NCI-H1436 treated with DMSO at 0.1 percent for 48 hours (cell line): ENCODE measurements around the gene NFKB2.

Source experiments
- DNase-seq: peaks from one replicate; lab custom pipeline; 2025; lab: John Stamatoyannopoulos, UW

The NFKB2 gene

DNA sequence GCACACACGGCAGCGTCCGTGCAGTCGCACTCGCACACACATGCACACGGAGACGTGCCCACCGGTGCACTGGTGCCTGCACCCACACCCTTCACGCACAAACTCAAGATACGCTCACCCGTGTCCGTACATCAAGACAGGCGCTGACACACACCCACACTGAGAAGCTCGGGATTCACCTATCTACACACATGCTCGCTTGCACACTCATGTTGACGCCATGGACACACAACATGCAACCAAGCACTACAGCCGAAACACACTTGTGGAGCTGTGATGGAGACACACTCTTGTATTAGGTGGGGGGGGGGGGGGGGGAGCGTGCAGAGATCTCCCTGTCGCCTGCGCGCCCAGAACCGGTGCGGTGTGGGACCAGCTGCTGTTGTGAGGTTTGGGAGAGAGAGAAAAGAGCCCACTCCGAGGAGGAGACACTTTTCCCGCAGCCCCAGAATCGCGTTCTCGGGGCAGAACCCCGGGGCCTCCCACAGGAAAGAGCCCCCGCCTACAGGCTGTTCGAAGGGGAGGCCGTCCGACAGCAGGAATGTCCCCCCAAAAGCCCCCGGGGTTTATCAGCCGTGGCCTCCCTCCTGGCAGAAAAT lies 605 bp upstream of the NFKB2 start:
- no peak for DNase-seq

DNA sequence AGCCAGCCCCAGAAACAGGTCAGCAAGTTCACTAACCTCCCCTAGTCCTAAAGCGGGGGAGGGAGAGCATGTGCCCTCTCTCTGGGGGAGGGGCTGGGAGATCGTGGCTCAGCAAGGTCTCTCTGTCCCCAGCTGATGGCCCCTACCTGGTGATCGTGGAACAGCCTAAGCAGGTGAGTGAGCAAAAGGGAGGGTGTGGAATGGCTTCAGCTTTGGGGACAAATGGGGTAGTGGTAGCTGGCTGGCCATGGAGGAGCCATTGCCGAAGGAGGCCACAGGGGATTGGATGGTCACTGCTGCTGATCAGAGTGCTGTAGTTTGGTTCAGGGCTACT lies 779 bp downstream of the NFKB2 start:
- DNase-seq, result no peak

DNA sequence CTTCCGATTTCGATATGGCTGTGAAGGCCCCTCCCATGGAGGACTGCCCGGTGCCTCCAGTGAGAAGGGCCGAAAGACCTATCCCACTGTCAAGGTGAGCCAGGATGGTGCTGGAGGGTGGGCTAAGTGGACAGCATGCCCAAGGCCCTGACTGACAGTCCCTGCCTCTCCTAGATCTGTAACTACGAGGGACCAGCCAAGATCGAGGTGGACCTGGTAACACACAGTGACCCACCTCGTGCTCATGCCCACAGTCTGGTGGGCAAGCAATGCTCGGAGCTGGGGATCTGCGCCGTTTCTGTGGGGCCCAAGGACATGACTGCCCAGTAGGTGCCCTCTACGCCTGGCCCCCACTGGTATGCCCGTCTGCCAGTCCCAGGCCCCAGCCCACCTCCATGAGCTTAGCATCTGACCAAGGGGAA lies 1.2 kb downstream of the NFKB2 start:
- no peak for DNase-seq

DNA sequence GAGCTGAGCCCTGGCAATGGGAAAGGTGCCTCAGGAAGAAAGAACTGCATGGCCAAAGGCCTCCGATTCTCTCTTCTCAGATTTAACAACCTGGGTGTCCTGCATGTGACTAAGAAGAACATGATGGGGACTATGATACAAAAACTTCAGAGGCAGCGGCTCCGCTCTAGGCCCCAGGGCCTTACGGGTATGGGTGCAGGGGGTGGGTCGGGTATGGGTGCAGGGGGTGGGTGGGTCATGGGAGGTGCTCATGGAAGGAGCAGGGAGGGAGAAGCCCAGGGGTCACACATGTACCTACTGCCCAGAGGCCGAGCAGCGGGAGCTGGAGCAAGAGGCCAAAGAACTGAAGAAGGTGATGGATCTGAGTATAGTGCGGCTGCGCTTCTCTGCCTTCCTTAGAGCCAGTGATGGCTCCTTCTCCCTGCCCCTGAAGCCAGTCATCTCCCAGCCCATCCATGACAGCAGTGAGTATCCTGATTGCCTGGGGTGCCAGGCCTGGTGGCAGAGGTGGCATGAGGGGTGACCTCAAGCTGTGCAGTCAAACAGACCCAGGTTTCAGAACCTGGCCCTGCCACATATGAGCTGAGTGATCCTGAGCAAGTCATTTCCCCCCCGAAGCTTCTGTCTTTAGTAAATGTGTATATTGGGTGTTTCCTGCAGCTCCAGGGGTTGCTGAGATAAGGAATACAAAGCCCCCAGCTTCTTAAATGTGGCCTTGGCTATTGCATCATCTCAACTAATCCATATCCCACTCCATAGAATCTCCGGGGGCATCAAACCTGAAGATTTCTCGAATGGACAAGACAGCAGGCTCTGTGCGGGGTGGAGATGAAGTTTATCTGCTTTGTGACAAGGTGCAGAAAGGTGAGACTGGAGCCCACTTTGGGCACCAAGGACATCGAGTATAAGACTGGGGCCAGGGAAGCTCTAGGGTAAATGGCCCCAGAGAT lies 2.0 kb downstream of the NFKB2 start:
- DNase-seq, result no peak

DNA sequence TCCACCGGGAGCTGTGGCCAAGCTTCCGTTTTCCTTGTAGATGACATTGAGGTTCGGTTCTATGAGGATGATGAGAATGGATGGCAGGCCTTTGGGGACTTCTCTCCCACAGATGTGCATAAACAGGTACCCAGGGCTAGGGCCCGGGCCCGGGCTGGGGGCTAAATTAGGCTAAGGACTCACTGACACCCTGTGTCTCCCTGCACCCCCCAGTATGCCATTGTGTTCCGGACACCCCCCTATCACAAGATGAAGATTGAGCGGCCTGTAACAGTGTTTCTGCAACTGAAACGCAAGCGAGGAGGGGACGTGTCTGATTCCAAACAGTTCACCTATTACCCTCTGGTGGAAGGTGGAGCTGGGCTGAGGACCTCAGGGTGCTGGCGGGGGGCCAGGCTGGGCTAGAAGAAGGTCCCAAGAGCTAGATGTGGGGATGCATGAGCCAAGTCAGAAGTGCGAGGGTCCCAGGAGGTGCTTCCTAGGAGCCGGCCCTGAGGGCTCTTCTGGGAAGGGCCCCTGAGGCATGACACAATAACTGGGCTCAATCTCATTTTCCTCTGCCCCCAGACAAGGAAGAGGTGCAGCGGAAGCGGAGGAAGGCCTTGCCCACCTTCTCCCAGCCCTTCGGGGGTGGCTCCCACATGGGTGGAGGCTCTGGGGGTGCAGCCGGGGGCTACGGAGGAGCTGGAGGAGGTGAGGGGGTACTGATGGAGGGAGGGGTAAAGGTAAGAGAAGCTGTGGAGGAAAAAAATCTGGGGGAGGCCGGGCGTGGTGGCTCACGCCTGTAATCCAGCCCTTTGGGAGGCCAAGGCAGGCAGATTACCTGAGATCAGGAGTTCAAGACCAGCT lies 2.9 kb downstream of the NFKB2 start:
- DNase-seq, result no peak

DNA sequence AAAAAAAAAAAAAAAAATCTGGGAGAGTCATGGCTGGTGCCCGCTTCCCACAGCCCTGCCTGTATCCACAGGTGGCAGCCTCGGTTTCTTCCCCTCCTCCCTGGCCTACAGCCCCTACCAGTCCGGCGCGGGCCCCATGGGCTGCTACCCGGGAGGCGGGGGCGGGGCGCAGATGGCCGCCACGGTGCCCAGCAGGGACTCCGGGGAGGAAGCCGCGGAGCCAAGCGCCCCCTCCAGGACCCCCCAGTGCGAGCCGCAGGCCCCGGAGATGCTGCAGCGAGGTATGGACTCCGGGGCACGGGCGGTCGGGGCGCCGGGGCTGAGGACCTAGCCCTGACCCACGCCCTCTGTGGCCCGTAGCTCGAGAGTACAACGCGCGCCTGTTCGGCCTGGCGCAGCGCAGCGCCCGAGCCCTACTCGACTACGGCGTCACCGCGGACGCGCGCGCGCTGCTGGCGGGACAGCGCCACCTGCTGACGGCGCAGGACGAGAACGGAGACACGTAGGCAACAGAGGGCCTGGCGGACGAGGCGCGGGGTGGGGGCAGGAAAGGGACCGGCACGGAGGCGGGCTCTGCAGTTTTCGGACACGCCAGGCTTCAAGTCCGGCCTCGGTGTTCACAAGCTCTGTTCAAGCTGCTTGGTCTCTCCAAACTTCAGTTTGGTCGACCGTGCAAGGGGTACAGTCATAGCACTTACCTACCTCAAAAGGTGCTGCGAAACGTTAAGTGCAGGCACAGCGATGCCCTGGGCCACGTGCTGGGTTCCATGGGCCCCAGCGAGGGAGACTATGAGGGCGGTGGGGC lies 3.9 kb downstream of the NFKB2 start:
- DNase-seq, result peak; percentile 15

DNA sequence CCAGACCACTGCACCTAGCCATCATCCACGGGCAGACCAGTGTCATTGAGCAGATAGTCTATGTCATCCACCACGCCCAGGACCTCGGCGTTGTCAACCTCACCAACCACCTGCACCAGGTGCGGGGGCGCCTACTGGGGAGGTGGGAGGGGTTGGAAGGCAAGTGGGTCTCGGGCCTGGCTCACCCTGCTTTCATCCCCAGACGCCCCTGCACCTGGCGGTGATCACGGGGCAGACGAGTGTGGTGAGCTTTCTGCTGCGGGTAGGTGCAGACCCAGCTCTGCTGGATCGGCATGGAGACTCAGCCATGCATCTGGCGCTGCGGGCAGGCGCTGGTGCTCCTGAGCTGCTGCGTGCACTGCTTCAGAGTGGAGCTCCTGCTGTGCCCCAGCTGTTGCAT lies 4.6 kb downstream of the NFKB2 start:
- no peak for DNase-seq

DNA sequence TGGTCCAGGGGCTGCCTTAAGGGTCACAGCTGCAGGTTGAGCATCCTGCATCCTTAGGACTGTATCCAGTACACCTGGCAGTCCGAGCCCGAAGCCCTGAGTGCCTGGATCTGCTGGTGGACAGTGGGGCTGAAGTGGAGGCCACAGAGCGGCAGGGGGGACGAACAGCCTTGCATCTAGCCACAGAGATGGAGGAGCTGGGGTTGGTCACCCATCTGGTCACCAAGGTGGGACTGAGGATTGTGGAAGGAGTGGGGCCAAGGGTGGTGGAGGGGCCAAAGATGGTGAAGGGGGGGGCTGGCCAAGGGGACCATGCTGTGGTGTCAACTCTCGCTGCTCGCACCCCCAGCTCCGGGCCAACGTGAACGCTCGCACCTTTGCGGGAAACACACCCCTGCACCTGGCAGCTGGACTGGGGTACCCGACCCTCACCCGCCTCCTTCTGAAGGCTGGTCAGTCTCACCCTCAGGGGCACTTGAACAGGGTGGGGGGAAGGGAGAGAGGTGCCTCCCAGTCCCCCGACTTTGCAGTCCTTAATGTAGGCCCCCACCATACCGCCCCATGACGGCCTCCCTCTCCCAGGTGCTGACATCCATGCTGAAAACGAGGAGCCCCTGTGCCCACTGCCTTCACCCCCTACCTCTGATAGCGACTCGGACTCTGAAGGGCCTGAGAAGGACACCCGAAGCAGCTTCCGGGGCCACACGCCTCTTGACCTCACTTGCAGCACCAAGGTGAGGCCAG lies 5.3 kb downstream of the NFKB2 start:
- DNase-seq, result no peak

DNA sequence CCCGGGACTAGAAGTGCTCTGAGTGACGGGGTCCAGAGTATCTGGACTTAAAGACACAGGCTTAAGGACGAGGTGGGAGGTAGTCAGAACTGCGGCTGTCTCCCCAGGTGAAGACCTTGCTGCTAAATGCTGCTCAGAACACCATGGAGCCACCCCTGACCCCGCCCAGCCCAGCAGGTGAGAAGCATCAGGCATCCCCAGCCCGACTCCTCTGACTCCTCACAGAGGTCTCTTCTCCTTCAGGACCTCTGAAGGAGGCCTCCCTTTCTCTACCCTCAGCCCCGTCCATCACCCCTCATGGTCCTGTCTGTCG lies 5.8 kb downstream of the NFKB2 start:
- no peak for DNase-seq

DNA sequence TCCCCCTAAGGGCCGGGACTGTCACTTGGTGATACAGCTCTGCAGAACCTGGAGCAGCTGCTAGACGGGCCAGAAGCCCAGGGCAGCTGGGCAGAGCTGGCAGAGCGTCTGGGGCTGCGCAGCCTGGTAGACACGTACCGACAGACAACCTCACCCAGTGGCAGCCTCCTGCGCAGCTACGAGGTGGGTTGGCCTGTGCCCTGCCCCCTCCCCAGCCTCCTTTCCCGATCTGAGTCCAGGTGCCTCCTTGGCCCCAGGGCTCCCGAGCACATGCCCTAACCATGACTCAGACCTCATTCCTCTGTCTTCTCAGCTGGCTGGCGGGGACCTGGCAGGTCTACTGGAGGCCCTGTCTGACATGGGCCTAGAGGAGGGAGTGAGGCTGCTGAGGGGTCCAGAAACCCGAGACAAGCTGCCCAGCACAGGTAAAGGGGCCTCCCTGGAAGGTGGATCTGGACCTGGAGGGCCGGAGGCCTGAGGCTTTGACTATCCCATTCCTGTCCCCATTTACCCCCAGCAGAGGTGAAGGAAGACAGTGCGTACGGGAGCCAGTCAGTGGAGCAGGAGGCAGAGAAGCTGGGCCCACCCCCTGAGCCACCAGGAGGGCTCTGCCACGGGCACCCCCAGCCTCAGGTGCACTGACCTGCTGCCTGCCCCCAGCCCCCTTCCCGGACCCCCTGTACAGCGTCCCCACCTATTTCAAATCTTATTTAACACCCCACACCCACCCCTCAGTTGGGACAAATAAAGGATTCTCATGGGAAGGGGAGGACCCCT lies 6.4 kb downstream of the NFKB2 start:
- no peak for DNase-seq

DNA sequence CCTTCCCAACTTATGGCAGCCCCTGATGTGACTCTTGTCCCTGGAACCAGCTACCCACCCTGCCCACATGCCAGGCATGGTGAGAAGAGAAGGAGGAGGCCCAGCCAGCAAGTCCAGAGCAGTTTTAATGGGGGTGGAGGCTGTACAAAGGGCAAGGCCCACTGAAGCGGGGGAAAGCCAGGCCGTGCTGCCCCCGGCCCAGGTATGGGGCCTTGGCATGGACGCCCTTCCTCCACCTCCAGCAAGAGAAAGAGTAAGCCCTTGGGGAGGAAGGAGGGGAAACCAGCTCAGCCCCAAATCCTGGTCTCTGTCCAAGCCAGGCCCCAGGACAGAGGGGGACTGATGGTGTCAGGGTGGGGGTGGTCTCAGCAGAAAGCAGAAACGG lies 7.0 kb downstream of the NFKB2 start:
- DNase-seq, result no peak

DNA sequence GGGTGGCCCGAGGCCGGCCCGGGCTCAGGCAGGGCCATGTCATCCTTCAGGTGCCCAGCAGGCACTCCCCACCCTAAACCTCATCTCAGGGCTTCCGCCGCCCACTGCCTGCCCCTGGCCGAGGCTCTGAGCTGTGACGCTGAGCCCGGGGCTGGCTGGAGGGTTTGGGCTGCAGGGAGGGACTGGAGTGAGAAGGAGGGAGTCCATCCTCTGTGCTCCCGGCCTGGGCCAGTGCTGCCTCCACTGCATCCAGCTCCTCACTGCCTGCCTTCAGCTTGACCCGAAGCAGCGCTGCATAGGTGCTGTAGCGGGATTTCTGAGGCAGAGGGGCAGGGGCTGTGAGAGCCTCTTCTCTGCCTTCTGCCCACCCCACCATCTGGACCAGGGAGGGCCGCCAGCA lies 7.6 kb downstream of the NFKB2 start:
- DNase-seq, result no peak

DNA sequence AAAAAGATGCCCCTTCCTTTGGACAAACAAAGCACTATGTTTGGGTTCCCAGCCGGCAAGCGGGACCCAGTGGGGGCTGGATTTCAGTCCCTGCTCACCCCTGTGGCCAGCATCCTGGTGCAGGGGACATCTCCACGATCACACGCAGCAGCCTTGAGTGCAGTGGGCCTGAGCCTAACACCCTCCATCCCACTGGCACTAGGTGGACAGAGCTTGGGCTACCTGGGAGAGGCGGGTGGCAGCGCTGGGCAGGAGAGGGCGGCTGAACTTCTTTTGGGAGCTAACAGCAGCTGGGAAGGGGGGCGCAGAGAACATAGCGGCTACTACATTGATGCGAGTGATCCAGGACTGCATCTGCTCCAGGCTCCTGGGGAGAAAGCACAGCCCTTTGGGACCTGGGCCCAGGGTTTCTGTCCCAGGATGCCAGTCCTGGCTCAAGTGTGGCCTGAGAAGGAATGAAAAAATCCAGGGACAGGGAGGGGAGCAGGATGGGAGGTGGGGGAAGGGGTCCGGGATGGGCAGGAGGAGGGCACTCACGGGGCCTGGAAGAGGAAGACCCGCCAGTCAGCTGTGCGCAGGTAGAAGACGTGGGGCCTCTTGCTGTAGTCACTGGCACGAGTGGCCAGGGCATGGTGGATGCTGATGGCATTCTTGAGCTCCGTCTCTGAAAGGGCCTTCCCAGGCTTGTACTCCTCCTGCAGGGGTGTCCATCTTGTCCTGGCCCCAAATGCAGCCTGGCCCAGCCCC lies 9.0 kb downstream of the NFKB2 start:
- DNase-seq, result no peak

DNA sequence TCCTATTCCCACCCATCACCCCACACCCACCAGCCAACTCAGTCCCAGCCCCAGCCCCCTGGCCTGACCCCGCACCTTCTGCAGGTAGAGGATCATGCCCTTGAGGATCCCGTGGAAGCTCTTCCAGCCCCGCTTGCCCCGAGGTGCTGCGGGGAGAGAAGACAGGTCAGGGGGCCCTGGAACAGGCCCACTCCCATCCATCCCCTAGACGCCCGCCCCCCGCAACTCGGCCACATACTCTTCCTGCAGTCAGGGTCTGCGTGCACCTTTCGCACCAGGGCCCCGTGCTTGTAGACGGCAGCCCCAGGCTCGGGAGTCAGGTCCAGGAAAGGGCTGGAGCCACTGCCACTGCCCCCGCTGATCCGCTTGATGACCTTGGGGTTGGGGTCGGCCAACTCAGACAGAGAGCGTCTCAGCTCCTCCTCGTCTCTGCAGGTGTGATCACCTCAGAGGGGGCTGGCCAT lies 9.6 kb downstream of the NFKB2 start:
- DNase-seq, result no peak

DNA sequence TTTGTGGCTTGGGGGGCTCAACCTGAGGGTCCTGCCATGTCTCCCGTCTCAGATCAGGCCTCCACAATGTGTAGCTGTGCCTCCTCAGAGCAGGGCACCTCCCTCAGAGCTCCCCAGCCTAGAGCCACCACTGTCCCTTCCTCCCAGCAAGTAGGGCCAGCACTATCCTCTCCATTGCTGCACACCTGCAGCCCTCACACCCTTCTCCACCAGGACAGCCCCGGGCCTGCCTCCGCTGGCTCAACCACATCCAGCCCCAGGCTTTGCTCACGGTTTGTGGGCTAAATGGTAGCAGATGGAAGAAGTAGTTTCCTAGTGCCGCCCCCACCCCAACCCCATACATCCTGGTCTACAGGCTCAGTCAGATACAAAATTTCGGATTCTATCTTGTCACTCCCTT lies 10.1 kb downstream of the NFKB2 start:
- no peak for DNase-seq

DNA sequence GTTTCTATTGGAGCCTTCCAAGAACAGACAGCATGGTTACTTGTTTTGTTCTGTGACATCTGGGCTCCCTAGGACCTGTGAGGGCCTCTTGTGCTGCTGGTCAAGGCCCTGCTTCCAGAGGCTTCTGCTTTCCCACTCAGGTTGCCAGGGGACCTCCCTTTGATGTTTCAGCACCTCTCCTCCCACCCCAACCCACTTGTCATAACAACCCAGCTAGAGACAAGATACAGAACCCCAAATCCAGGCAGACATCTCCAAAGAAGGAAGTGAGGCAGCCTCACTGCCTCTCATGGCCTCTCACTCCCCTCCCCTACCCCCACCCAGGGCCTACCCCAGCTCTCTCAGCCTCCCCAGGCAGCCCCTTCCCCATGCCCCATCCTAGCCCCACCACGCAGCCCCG lies 11.3 kb downstream of the NFKB2 start:
- DNase-seq, result no peak

DNA sequence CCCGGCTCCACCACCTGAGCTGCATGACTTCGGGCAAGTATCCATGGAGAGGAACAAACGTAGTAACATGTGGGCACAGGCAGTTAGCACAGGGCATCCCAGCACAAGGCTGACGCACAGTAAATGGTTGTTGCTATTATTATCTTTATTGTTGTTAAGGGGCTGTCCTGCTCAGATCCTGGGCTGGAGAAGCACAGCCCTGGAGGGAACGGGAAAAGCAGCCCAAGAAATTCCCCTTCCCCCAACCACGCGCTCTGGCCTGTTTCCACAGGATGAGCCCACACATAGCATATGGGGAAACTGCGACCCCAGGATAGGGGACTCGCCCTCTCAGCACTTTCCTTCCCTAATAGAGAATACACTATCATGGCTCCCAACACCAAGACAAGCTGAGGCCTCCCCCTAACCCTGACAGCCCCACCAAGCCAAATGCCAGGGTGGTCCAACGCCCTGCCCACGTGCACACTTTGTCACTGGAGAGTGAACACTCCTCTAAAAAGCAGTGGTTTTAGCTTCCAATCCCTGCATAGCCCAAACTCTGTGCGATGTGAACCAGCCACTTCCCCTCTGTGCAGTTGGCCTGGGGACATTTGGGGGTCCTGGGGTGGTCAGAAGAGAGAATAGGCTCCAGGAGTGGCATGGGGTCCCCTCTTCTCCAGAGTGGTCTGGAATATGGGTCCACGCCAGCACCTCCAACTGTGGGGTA lies 12.1 kb downstream of the NFKB2 start:
- DNase-seq, result no peak

DNA sequence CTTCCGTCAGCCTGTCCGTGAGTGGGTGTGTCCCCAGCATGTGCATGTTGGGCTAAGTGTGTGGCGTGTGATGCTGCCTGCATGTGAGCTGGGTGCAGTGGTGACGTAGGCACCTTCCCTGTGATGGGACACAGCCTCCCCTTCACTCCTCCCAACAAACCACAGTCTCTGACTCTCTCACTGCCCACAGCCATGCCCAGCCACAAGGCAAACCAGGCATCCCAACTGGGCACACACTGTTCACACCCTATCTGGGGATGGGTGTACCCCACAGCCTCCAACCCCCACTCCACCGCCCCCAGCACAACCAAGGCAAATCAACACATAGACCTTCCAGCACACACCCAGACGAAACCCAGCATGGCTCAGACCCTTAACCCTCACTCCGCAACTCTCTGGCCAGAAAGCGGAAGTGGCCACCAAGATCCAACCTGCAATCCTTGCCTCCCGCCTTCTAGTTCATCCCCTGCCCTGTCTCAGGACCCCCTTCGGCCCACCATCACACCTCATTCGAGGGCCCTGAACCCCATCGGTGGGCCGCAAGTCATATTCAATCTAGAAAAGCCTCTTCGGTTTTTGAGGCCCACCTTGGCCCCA lies 12.7 kb downstream of the NFKB2 start:
- DNase-seq, result no peak
